HG03280 (cell line): Measurements from ENCODE around the gene NOTCH2NLA.
"Not testable (repeated sequence)": the region's sequence is repeated elsewhere in the genome, so short reads cannot be mapped to it uniquely, and the experiment has no call there.

Source experiments
- ATAC-seq: cut with Tn5 transposase; IDR thresholded peaks from one replicate; pipeline ENCODE4 v1.9.1; 2021; ENCODE audit warnings: mild to moderate bottlenecking, moderate library complexity; ENCODE audit not compliant: unreplicated experiment

The NOTCH2NLA gene

GRCh38 chr1:146167740-146168139 lies 61.1 kb downstream of the NOTCH2NLA start:
- ATAC-seq, result not testable (repeated sequence)

- not testable (repeated sequence) for ATAC-seq
Observed at GRCh38 chr1:146167273-146167672, 61.5 kb downstream of the NOTCH2NLA start.

- ATAC-seq, result not testable (repeated sequence)
Observed at GRCh38 chr1:146144465-146144864, 84.4 kb downstream of the NOTCH2NLA start, which contains the start of gene NBPF10. NBPF10 (minus strand) TSS chr1:146144804; CDS start chr1:146144769, 35 bp downstream.
